Bronchial epithelial cell (primary cell): ENCODE measurements around the gene UEVLD. TPM values are rescaled to one million over a fixed set of nuclear protein-coding genes. Genes with fewer than 3 reads are reported as not detected.
A peak's percentile ranks its signal among the peaks of the same experiment; 100 is the strongest.

Experiments
- DNase-seq: peaks from one replicate; pipeline ENCODE4 v3.0.0-alpha.2; 2010; ENCODE audit warnings: low read depth
- FAIRE-seq: peaks from 2 replicates; lab custom pipeline; 2011; peaks lifted over from hg19 to GRCh38; lab: Jason Lieb, UNC
- H3K27me3 ChIP-seq: 2 replicates; pipeline ENCODE4 v1.5.1; 2011; ENCODE audit warnings: low read length; ENCODE audit not compliant: control insufficient read depth, insufficient read depth
- H3K36me3 ChIP-seq: 2 replicates; pipeline ENCODE4 v1.5.1; 2011; ENCODE audit warnings: low read length; ENCODE audit not compliant: control insufficient read depth, insufficient read depth
- H3K4me3 ChIP-seq: 2 replicates; pipeline ENCODE4 v1.5.1; 2011; ENCODE audit warnings: mild to moderate bottlenecking, low read depth, low read length, control low read depth
- CTCF ChIP-seq: IDR thresholded peaks from 2 replicates; pipeline ENCODE4 v1.5.1; 2011; ENCODE audit warnings: mild to moderate bottlenecking, moderate library complexity, low read length, control low read depth, inconsistent platforms; ENCODE audit not compliant: insufficient read depth, severe bottlenecking
- total RNA-seq: library from RNA; depleted of rRNA; stranded (reverse); fragments of >200 nt; gene quantifications from 2 replicates; pipeline ENCODE4 v1.2.1, GENCODE V29; 2014

The UEVLD gene
- total RNA-seq, 1 donor from 2014 or later = 22.9 TPM

- no peak for DNase-seq
- H3K27me3 ChIP-seq = no peaks in the 10 kb centered on the region
- TF ChIP-seq CTCF = no peak
- no peak overlapping the region for H3K4me3 ChIP-seq
- FAIRE-seq = no peak
- peaks cover 1% of the 10 kb centered on the region for H3K36me3 ChIP-seq
Measured at GRCh38 chr11:18521122-18521521, 67.4 kb downstream of the UEVLD start.

- H3K36me3 ChIP-seq = peaks cover 7% of the 10 kb centered on the region
- no peak overlapping the region for H3K4me3 ChIP-seq
- FAIRE-seq = no peak
- no peak for DNase-seq
- no peak for TF ChIP-seq CTCF
- no peaks in the 10 kb centered on the region for H3K27me3 ChIP-seq
Measured at GRCh38 chr11:18502352-18502751, 86.2 kb downstream of the UEVLD start.

GRCh38 chr11:18501629-18502028 lies 86.9 kb downstream of the UEVLD start:
- Histone ChIP-seq H3K36me3 (peaks cover 8% of the 10 kb centered on the region), H3K27me3 (no peaks in the 10 kb centered on the region), H3K4me3 (no peak overlapping the region)
- no peak for TF ChIP-seq CTCF
- FAIRE-seq (no peak), DNase-seq (no peak)

GRCh38 chr11:18498039-18498438 lies 90.5 kb downstream of the UEVLD start:
- H3K27me3 ChIP-seq = no peaks in the 10 kb centered on the region
- no peak overlapping the region for H3K4me3 ChIP-seq
- no peak for TF ChIP-seq CTCF
- DNase-seq (no peak), FAIRE-seq (no peak)
- peaks cover 4% of the 10 kb centered on the region for H3K36me3 ChIP-seq

GRCh38 chr11:18495703-18496102 lies 92.8 kb downstream of the UEVLD start:
- FAIRE-seq (no peak), DNase-seq (peak; percentile 13)
- Histone ChIP-seq H3K27me3 (no peaks in the 10 kb centered on the region), H3K4me3 (no peak overlapping the region), H3K36me3 (peaks cover 3% of the 10 kb centered on the region)
- TF ChIP-seq CTCF = no peak

- DNase-seq (no peak), FAIRE-seq (no peak)
- Histone ChIP-seq H3K27me3 (no peaks in the 10 kb centered on the region), H3K4me3 (no peak overlapping the region), H3K36me3 (peaks cover 5% of the 10 kb centered on the region)
- TF ChIP-seq CTCF = no peak
Measured at GRCh38 chr11:18495271-18495670, 93.3 kb downstream of the UEVLD start.
